HG03280 (cell line): Measurements from ENCODE around the gene LIMS2.

ENCODE experiments used
- ATAC-seq: cut with Tn5 transposase; IDR thresholded peaks from one replicate; pipeline ENCODE4 v1.9.1; 2021; ENCODE audit warnings: mild to moderate bottlenecking, moderate library complexity; ENCODE audit not compliant: unreplicated experiment

LIMS2 gene

DNA sequence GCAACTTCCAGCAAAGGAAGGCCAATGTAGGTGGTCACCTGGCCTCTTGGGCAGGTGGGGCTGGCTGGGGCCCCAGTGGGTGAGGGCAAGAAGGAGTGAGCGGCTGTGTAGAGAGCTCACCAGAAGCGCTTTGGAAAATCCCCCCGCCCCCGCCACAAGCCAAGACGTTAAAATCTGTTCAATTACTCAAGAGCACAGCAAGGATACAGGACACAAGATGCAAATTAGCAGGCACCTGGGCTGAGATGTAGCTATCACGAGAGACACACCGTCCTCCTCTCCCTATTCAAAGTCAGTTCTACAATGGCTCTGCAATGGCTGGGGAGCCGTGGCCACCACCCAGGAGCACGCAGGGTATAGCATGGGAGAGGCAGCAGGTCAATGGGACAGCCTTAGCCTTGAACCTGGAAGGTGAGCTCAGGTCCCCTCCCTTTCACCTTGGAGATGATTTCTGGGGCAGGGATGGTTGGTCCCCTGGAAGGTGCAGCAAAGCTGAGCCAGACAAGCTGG lies 67.9 kb downstream of the LIMS2 start:
- no peak for ATAC-seq

DNA sequence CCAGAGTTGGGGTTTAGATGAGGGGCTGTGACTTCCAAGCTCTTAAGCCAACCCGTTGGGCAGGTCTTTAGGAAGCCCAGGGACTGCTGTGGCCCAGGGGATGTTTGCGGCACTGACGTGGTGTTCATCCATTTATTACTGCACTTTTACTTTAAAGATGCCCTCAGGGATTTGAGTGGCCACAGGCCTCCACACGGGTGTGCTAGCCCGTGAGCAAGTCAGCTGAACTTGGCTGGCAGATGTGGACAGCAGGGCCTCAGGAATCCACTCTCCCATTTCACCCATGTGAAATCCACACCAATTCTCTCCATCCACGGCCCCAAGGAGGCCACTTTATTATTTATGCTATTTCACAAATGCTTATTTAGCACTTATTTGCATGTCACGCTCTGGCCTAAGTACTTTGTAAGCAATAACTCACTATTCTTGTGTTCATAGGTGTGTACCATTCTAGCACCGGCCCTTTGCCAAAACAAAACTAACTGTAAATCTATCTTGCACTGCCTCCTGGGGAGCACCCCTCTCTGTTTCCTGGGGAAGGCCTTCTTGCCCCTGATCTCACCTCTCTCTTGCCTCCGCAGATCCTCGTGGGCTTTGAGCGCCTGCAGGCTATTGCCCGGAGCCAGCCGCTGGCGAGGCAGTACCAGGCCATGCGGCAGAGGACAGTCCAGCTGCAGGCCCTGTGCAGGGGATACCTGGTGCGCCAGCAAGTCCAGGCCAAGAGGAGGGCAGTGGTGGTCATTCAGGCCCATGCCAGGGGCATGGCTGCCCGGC lies 68.5 kb downstream of the LIMS2 start:
- ATAC-seq: no peak

GRCh38 chr2:127605691-127606263 lies 69.6 kb downstream of the LIMS2 start:
- ATAC-seq: no peak

GRCh38 chr2:127604986-127605385 lies 70.3 kb downstream of the LIMS2 start:
- no peak for ATAC-seq

- ATAC-seq: no peak
Measured at GRCh38 chr2:127599211-127599610, 76.1 kb downstream of the LIMS2 start.

DNA sequence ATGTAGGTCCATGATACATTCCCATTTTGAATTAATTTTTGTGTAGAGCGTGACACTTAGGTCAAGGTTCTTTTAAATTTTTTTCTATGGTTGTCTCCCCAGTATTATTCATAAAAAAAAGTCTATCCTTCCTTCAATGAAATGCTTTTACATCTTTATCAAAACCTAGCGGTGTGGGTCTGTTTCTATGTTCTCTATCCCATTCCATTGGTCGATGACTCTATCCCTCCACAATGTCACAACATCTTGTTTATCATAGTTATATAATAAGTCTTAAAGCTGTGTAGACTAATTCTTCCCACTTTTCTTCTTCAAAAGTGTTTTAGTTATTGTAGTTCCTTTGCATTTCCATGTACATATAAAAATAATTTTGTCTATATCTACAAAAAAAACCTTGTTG lies 76.6 kb downstream of the LIMS2 start:
- ATAC-seq: no peak

DNA sequence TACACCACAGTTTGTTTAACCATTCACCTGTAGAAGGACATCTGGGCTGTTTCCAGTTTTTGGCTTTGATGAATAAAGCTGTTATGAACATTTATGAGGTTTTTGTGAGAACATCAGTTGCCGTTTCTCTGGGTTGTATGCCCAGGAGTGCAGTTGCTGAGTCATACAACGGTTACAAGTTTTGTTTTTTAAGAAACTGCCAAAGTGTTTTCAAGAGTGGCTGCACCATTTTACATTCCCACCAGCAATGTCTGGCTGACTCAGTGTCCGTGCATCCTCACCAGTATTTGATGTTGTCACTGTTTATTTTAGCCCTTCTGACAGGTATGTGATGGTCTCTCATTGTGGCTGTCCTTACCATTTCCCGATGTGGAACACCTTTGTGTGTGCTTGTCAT lies 77.3 kb downstream of the LIMS2 start:
- ATAC-seq: no peak

DNA sequence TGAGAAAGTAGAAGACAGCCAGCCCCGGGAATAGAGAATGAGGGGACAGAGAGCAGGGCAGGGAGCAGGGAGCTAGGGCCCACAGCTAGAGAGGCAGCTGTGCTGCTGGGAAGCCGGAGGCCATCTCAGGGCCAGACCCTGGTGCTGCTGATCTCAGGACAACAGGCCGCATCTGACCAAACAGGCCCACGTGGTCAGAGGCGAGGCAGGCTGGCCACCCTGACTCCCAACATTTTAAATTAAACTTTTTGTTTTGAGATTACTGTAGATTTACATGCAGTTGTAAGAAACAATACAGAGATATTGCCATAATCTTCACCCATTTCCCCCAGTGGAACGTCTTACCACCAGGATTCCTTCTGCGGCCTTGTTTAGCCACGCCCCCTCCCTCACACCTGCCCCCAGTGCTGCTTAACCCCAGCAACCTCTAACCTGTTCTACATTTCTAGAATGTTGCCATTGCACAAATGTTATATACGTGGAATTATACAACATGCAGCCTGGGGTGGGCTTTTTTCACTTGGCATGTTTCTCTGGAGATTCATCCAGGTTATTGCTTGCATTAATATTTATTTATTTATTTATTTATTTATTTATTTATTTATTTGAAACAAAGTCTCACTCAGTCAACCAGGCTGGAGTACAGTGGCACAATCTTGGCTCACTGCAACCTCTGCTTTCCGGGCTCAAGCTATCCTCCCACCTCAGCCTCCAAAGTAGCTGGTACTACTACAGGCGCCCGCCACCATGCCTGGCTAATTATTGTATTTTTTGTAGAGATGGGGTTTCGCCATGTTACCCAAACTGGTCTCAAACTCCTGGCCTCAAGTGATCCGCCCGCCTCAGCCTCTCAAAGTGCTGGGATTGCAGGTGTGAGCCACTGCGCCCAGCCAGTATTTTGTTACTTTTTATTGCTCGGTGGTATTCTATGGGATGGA lies 78.0 kb downstream of the LIMS2 start:
- ATAC-seq: no peak

GRCh38 chr2:127596311-127597045 lies 78.9 kb downstream of the LIMS2 start:
- ATAC-seq: no peak

DNA sequence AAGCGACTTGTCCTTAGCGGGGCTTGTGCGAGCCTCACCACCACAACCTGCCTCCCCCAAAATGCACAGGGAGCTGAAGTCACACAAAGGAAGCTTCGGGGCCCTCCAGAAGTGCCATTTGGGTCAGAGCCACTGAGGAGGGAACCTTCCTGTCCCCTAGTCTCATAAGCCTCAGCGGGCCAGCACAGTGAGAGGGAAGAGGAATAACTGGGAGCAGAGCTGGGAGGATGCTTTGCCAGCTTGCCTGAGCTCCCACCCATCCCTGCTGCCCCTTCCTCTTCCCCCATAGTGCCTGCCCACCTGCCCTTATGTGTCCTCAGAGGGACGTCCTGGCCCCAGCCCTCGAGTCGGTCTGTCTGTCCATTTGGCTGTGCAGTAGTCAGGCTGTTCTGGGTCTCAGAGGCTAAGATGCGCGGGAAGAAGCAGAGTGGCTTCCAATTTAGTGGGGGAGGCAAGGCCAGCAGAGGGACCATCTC lies 81.2 kb downstream of the LIMS2 start:
- no peak for ATAC-seq

DNA sequence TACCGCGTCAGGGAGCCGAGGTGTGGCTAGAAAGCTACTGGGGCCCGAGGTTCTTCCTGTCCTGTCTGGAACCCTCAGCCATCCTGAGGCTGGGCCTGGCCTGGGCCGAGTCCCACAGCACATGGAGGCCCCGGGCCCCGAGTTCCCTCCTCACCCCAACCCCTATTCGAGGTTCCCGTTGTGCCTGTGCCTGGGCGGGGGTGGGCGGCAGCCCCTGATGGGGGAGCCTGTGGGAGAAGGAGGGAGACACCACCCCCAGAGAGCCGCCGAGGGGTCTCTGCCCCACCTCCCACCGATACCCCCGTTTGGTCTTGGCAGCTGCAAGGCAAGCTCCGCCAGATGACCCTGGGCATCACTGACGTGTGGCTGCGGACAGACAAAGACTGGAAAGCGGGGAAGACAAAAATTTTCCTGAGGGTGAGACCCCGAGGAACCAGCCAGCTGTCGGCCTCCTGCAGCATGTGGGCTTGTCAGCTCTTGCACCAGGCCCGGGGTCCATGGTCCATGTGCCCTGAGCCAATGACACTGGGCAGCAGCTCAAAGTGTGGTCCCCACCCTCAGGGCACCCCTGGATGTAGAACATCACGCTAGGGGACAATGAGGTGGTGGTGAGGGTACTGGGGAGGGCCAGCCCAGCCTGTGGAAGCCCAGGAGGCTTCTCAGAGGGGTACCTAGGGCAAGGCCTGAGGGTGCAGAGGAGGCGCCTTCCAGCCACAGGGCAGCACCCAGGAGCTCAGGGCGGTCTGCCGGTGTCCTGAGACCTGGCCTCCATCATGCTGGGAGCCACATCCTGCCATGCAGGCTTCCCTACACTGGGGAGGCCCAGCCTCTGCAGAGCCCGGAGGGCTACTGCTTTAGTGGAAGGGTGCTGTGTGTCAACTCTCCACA lies 81.9 kb downstream of the LIMS2 start:
- ATAC-seq: no peak

DNA sequence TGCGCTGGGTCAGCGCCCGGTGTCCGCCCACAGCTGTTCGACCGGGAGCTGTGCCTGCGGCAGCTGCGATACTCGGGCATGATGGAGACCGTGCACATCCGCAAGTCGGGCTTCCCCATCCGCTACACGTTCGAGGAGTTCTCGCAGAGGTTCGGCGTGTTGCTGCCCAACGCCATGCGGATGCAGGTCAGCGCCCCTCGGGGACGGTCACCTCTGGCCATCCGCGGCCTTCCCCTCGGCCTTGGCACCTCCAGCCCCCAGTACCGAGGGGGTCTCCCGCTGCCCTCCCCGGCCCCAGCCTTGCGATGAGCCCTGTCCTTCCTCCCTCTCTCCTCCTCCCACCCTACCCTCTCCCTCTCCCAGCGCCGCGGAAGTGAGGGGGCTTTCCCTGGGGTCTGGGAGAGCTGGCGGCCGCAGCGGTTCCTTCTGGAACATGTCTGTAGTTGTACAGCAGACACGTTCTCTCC lies 82.5 kb downstream of the LIMS2 start:
- no peak for ATAC-seq

- peak; percentile 60 for ATAC-seq
Measured at GRCh38 chr2:127591221-127591923, 84.0 kb downstream of the LIMS2 start.

DNA sequence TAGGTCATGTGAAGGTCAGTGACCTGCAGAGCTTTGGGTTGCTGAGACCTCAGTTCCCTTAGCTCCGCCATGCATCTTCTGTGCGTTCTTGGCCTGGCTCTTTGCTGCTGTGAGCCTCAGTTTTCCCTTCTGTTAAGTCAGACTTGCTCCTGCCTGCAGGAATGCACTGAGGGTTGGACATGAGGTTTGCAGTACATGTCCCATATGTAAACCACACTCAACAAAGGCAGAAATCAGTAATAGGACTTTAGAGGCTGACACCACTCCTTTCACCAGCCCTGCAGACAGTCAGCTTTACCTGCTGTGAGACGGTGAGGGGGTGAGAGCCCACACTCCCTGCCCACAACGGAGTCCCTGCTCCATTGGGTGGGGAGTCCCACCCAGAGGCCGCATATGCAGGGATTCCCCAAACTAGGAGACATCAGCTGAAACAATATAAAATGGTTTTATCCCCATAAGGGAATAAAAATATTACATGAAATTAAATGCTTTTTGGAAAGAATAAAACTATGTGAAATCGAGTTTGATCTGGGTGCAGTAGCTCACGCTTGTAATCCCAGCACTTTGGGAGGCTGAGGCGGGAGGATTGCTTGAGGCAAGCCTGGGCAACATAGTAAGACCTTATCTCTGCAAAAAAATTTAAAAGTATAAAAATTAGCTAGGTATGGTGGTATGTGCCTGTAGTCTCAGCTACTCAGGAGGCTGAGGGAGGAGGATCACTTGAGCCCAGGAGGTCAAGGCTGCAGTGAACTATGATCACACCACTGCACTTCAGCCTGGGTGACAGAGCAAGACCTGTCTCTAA lies 84.7 kb downstream of the LIMS2 start:
- no peak for ATAC-seq

- no peak for ATAC-seq
Measured at GRCh38 chr2:127589841-127590240, 85.5 kb downstream of the LIMS2 start.

DNA sequence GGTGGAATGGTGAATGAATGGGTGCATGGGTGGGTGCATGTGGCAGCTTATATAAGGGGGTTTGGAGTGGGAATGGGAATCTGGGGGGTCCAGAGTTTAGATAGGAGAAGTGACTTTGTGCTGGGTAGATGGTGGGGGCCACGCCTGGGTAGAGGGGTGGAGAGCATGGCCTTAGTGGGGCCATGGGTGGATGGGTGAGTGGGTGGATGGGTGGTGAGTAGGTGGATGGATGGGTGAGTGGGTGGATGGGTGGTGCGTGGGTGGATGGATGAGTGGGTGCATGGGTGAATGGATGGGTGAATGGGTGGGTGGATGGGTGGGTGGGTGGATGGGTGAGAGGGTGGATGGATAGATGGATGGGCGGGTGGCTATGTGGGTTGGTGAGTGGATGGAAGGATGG lies 86.0 kb downstream of the LIMS2 start:
- no peak for ATAC-seq
